ENCODE measurements around the gene PPP1R14C. TPM values are rescaled to one million over a fixed set of nuclear protein-coding genes. Genes with fewer than 3 reads are reported as not detected.

PPP1R14C gene
- total and polyA plus RNA-seq, 2 experiments from 2014 or later = 1.1 to 1.4 TPM

DNA sequence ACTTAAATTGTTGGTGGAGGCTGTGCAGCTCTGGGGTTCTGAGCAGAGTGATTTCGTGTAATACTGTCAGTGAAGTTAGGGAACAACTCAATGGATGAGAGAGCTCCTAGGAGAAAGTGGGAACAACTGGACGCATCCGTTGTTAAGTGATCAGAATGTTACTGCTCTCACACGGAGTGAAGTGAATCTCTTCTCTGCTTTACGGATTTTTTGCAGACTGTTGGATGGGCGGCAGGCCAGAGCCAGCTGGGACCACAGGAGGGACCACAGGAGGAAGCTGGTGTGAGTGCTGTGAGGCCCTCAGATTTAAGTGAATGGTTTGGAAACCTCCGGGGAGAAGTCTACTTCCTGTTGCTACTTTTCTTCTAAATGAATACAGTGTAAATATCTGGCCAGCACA, 23.7 kb upstream of the PPP1R14C start:
- H3K27ac Mint-ChIP-seq = no peak overlapping the region

GRCh38 chr6:150123645-150124044, 19.2 kb upstream of the PPP1R14C start:
- H3K27ac Mint-ChIP-seq = no peak overlapping the region

More for the DNA sequence above, 23.7 kb upstream of the PPP1R14C start:
- TF ChIP-seq CREB1 (CRISPR knock-in tag; IDR thresholded peaks at IDR 0.05; ENCODE audit: low read depth) (no peak), STAT1 (IDR thresholded peaks at IDR 0.05; ENCODE audit: unreplicated experiment) (no peak)
- Histone ChIP-seq H3K36me3 (ENCODE audit: insufficient read depth) (no peaks in the 10 kb centered on the region), H3K4me2 (no peak overlapping the region), H4K20me1 (replicated peaks; ENCODE audit: insufficient read depth) (no peaks in the 10 kb centered on the region), H3K4me3 (no peak overlapping the region), H3K27me3 (ENCODE audit: insufficient read depth) (no peaks in the 10 kb centered on the region), H3K4me1 (ENCODE audit: insufficient read depth) (no peaks in the 10 kb centered on the region), H2AFZ (0 out of 2 replicates have a peak overlapping the region, but pooled peaks have one; percentile 60), H3K79me2 (replicated peaks; ENCODE audit: insufficient read depth) (no peaks in the 10 kb centered on the region), H3F3A (replicated peaks; ENCODE audit: low read depth) (no peaks in the 10 kb centered on the region), H3K9me2 (ENCODE audit: insufficient read depth) (no peaks in the 10 kb centered on the region), H3K27ac (ENCODE audit: low read depth) (no peak overlapping the region)
- peak; percentile 44; the same call in 2 of the 3 replicates for ATAC-seq
- Mint-ChIP-seq H3K4me3 (no peak overlapping the region), H3K9me3 (peaks cover 5% of the 10 kb centered on the region; the same call in 1 of the 3 replicates), H3K4me1 (peaks cover 9% of the 10 kb centered on the region; the same call in 2 of the 3 replicates), H3K36me3 (ENCODE audit: low read depth) (no peaks in the 10 kb centered on the region), H3K27me3 (ENCODE audit: insufficient read depth, low read depth, poor library complexity) (peaks cover 4% of the 10 kb centered on the region)
- DNase-seq (ENCODE audit: low spot score) = no peak

More at GRCh38 chr6:150123645-150124044, 19.2 kb upstream of the PPP1R14C start:
- H2AFZ ChIP-seq = no peak overlapping the region
- no peak overlapping the region for H3K27ac ChIP-seq (ENCODE audit: low read depth)
- Mint-ChIP-seq H3K4me1 (peaks cover 14% of the 10 kb centered on the region; the same call in 2 of the 3 replicates), H3K9me3 (no peaks in the 10 kb centered on the region), H3K27me3 (ENCODE audit: insufficient read depth, low read depth, poor library complexity) (peaks cover 1% of the 10 kb centered on the region), H3K4me3 (no peak overlapping the region), H3K36me3 (ENCODE audit: low read depth) (no peaks in the 10 kb centered on the region)
- no peaks in the 10 kb centered on the region for H3K9me2 ChIP-seq (ENCODE audit: insufficient read depth)
- ATAC-seq (no peak), DNase-seq (ENCODE audit: low spot score) (no peak)
- no peaks in the 10 kb centered on the region for H3K79me2 ChIP-seq (replicated peaks; ENCODE audit: insufficient read depth)
- no peak overlapping the region for H3K4me2 ChIP-seq
- TF ChIP-seq NANOG (IDR thresholded peaks at IDR 0.05; ENCODE audit: borderline replicate concordance) = no peak
- no peak for TF ChIP-seq STAT1 (IDR thresholded peaks at IDR 0.05; ENCODE audit: unreplicated experiment)
- TF ChIP-seq CTCF (conservative IDR thresholded peaks at IDR 0.05; ENCODE audit: low read depth in 2 of 2) = no peak
- TF ChIP-seq, protein P1, sequence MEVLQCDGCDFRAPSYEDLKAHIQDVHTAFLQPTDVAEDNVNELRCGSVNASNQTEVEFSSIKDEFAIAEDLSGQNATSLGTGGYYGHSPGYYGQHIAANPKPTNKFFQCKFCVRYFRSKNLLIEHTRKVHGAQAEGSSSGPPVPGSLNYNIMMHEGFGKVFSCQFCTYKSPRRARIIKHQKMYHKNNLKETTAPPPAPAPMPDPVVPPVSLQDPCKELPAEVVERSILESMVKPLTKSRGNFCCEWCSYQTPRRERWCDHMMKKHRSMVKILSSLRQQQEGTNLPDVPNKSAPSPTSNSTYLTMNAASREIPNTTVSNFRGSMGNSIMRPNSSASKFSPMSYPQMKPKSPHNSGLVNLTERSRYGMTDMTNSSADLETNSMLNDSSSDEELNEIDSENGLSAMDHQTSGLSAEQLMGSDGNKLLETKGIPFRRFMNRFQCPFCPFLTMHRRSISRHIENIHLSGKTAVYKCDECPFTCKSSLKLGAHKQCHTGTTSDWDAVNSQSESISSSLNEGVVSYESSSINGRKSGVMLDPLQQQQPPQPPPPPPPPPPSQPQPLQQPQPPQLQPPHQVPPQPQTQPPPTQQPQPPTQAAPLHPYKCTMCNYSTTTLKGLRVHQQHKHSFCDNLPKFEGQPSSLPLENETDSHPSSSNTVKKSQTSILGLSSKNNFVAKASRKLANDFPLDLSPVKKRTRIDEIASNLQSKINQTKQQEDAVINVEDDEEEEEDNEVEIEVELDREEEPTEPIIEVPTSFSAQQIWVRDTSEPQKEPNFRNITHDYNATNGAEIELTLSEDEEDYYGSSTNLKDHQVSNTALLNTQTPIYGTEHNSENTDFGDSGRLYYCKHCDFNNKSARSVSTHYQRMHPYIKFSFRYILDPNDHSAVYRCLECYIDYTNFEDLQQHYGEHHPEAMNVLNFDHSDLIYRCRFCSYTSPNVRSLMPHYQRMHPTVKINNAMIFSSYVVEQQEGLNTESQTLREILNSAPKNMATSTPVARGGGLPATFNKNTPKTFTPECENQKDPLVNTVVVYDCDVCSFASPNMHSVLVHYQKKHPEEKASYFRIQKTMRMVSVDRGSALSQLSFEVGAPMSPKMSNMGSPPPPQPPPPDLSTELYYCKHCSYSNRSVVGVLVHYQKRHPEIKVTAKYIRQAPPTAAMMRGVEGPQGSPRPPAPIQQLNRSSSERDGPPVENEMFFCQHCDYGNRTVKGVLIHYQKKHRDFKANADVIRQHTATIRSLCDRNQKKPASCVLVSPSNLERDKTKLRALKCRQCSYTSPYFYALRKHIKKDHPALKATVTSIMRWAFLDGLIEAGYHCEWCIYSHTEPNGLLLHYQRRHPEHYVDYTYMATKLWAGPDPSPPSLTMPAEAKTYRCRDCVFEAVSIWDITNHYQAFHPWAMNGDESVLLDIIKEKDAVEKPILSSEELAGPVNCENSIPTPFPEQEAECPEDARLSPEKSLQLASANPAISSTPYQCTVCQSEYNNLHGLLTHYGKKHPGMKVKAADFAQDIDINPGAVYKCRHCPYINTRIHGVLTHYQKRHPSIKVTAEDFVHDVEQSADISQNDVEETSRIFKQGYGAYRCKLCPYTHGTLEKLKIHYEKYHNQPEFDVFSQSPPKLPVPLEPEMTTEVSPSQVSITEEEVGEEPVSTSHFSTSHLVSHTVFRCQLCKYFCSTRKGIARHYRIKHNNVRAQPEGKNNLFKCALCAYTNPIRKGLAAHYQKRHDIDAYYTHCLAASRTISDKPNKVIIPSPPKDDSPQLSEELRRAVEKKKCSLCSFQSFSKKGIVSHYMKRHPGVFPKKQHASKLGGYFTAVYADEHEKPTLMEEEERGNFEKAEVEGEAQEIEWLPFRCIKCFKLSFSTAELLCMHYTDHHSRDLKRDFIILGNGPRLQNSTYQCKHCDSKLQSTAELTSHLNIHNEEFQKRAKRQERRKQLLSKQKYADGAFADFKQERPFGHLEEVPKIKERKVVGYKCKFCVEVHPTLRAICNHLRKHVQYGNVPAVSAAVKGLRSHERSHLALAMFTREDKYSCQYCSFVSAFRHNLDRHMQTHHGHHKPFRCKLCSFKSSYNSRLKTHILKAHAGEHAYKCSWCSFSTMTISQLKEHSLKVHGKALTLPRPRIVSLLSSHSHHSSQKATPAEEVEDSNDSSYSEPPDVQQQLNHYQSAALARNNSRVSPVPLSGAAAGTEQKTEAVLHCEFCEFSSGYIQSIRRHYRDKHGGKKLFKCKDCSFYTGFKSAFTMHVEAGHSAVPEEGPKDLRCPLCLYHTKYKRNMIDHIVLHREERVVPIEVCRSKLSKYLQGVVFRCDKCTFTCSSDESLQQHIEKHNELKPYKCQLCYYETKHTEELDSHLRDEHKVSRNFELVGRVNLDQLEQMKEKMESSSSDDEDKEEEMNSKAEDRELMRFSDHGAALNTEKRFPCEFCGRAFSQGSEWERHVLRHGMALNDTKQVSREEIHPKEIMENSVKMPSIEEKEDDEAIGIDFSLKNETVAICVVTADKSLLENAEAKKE (CRISPR knock-in tag; IDR thresholded peaks at IDR 0.05) = no peak
- no peak for TF ChIP-seq CREB1 (CRISPR knock-in tag; IDR thresholded peaks at IDR 0.05; ENCODE audit: low read depth)
- TF ChIP-seq POLR2AphosphoS5 (IDR thresholded peaks at IDR 0.05; ENCODE audit: low read depth) = no peak
- no peak for TF ChIP-seq EZH2phosphoT487 (IDR thresholded peaks at IDR 0.05; ENCODE audit: unreplicated experiment)
- no peaks in the 10 kb centered on the region for H3K27me3 ChIP-seq (ENCODE audit: insufficient read depth)
- no peaks in the 10 kb centered on the region for H3K4me1 ChIP-seq (ENCODE audit: insufficient read depth)
- no peaks in the 10 kb centered on the region for H3K36me3 ChIP-seq (ENCODE audit: insufficient read depth)
- H3F3A ChIP-seq (replicated peaks; ENCODE audit: low read depth) = no peaks in the 10 kb centered on the region
- no peaks in the 10 kb centered on the region for H4K20me1 ChIP-seq (replicated peaks; ENCODE audit: insufficient read depth)
- no peak overlapping the region for H3K4me3 ChIP-seq
